WI38 (cell line): Measurements from ENCODE around the gene TOM1.

Source experiments
- H3K4me3 ChIP-seq: 2 replicates; pipeline ENCODE4 v1.5.1; 2011; ENCODE audit warnings: low read depth, mild to moderate bottlenecking, control low read depth, low read length
- TF ChIP-seq, protein P1 (sequence below): IDR thresholded peaks from 2 replicates; pipeline ENCODE4 v1.5.1; 2012; ENCODE audit warnings: low read depth, mild to moderate bottlenecking, control low read depth, low read length

The TOM1 gene

DNA sequence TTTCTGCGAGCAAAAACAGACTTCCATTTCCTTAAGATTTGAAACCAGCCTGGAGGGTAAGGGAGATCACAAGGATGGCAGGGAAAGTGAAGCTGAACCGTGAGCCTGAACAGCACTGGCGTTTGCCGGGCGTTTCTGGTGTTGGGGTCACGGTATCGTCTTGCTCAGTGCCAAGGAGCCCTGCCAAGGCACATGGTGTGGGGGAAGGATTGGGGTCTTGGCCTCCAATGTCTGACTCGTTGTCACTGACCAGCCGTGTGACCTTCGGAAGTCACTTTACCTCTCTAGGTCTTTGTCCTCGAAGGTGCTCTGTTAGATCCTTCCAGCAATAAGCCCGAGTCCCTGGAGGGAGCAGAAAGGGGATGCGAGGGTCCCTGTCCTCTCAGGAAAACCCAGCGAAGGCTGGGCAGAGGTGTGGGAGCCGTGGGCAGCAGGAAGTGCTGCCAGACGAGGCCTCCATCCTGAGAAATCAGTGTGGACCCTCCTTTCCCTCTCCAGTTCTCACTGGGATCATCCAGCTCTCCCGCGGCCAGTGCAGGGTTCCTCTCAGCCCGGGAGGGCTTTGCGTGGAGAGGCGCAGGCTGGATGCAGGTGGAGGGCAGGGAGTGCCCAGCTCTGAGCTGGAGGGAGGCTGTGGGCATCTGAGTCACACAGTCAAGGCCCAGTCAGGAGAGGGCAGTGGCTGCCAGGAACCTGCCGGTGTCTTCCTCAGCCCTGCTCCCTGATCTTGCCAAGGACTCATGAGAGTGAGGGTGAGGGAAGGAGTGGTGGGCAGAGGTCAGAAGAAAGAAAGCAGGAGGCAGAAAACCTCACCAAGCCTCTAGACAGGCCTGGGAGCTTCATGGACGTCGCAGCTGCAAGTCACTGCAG is 18.9 kb downstream of the TOM1 start:
- TF ChIP-seq, protein P1, sequence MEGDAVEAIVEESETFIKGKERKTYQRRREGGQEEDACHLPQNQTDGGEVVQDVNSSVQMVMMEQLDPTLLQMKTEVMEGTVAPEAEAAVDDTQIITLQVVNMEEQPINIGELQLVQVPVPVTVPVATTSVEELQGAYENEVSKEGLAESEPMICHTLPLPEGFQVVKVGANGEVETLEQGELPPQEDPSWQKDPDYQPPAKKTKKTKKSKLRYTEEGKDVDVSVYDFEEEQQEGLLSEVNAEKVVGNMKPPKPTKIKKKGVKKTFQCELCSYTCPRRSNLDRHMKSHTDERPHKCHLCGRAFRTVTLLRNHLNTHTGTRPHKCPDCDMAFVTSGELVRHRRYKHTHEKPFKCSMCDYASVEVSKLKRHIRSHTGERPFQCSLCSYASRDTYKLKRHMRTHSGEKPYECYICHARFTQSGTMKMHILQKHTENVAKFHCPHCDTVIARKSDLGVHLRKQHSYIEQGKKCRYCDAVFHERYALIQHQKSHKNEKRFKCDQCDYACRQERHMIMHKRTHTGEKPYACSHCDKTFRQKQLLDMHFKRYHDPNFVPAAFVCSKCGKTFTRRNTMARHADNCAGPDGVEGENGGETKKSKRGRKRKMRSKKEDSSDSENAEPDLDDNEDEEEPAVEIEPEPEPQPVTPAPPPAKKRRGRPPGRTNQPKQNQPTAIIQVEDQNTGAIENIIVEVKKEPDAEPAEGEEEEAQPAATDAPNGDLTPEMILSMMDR = no peak
- no peak overlapping the region for H3K4me3 ChIP-seq

DNA sequence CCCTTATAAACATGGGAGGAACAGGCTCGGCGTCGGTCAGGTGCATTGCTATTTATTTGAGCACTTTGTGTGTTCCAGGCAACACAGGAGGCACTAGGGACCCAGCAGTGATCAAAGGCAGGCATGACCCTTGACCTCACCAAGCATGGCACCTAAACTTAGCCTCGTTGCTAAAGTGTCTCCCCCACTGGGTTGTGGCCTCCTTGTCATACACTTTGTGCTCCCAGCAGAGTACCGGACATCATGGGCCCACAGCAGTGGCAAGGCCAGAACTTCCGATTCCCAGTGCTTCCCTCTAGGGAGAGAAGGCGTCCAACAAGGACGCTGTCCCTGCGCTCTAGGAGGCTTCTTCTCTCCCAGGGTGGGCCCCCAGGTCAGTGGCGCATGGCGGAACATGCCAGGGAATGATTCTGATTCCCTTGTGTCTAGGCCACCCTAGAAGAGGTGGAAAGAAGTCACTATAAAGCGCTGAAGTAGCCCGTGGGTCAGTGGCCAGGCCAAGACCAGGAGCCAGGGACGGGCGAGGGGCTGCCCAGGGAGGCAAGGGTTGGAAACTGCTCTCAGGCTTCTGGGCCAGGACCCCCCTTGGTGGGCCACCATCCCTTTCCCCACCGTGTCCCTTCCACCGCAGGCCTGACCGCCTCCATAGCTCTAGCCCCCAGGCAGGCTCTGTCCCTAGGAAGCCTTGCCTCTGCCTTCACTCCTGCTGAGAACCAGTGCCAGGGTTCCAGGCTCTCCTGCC is 19.7 kb downstream of the TOM1 start:
- H3K4me3 ChIP-seq = no peak overlapping the region
- TF ChIP-seq, protein P1 = no peak

DNA sequence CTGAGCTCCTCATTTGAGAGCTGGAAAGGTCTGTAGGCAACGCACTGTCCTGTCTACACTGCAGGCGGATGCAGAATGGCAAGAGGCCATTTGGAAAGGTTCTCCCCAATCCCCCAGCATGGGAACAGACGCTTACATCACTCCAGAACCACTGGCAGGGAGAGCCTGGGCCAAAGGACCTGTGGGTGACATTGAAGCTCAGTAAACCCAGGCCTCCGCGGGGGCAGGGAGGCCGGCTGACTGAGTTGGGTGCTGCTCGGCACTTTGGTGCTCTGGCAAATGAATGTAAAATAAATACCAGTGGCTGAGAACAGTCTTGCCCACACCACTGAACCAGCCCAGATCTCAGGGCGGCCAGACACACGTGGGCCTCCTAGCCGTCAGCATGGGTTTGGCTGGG is 22.4 kb downstream of the TOM1 start:
- TF ChIP-seq, protein P1 = no peak
- H3K4me3 ChIP-seq = no peak overlapping the region

DNA sequence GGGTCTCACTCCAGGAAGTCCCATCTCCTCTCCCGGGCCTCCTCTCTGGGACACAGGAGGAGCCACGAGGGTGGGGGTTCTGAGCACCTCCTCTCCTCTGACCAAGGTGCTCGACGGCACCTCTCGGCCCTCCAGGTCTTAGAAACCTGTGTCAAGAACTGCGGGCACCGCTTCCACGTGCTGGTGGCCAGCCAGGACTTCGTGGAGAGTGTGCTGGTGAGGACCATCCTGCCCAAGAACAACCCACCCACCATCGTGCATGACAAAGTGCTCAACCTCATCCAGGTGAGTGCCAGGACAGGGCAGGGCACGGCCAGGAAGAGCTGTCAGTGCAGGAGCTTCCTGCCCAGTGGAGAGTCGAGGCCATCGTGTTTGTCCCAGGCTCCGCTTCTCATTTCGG is 23.2 kb downstream of the TOM1 start:
- H3K4me3 ChIP-seq = no peak overlapping the region
- TF ChIP-seq, protein P1 = no peak

DNA sequence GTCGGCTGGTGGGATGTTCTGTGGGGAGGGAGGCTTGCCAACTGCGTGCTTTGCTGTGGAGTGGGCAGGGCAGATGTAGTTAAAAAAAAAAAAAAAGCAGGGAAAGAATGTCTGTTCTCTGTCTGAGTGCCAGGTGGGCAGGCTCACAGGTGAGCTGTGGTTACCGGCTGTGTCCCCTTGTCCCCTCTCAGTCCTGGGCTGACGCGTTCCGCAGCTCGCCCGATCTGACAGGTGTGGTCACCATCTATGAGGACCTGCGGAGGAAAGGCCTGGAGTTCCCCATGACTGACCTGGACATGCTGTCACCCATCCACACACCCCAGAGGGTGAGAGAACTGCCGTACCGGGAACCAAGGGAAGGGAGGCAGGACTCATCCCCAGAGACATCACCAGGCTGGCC is 23.6 kb downstream of the TOM1 start:
- TF ChIP-seq, protein P1 = no peak
- H3K4me3 ChIP-seq = no peak overlapping the region

DNA sequence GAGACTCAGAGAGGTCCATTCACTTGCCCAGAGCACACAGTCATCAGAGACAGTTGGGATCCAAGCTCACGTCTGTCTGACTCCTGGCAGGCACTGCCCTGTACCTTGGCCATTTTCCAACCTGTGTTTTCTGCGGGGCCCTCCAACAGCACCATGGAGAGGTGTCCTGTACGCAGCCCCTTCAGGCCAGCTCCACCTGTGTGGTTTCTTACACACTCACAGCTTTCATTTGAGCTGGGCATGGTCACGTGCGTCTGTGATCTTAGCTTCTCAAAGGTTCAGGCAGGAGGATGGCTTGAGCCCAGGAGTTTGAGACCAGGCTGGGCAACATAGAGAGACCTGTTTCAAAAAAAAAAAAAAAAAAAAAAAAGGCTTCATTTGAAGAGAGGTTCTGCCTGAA is 24.4 kb downstream of the TOM1 start:
- H3K4me3 ChIP-seq = no peak overlapping the region
- TF ChIP-seq, protein P1 = no peak

DNA sequence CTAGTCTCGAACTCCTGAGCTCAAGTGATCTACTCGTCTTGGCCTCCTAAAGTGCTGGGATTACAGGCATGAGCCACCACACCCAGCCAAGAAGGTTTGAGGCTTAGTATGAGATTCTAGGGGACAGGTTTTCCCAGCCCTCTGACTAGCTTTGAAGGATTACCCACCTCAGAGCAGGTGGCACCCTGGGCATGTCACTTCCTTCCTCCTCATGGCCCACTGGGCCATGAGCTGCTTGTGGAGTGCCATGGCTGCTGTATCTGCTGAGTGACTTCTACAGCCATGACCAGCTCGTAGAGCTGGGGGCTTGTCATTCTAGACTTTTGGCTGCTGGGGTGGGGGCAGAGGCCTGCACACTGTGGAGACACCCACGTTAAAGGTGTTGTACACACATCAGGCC is 25.1 kb downstream of the TOM1 start:
- H3K4me3 ChIP-seq = no peak overlapping the region

More for the DNA sequence above, 25.1 kb downstream of the TOM1 start:
- TF ChIP-seq, protein P1 = no peak
